GM21515 (cell line): ENCODE results near the gene TUBGCP2.
"Not testable (repeated sequence)": the region's sequence is repeated elsewhere in the genome, so short reads cannot be mapped to it uniquely, and the experiment has no call there.

ENCODE experiments used
- ATAC-seq: cut with Tn5 transposase; IDR thresholded peaks from one replicate; pipeline ENCODE4 v1.9.1; 2021; ENCODE audit not compliant: unreplicated experiment

The TUBGCP2 gene

GRCh38 chr10:133249975-133250754 is 58.5 kb downstream of the TUBGCP2 start:
- no peak for ATAC-seq

GRCh38 chr10:133249094-133249780 is 59.4 kb downstream of the TUBGCP2 start:
- no peak for ATAC-seq

- no peak for ATAC-seq
Measured at GRCh38 chr10:133248334-133248715, 60.3 kb downstream of the TUBGCP2 start.

GRCh38 chr10:133247681-133248333 is 60.9 kb downstream of the TUBGCP2 start:
- ATAC-seq = no peak

- ATAC-seq = no peak
Measured at GRCh38 chr10:133246236-133246626, 62.4 kb downstream of the TUBGCP2 start.

GRCh38 chr10:133245439-133246235 is 63.0 kb downstream of the TUBGCP2 start:
- ATAC-seq = no peak

- ATAC-seq = no peak
Measured at GRCh38 chr10:133243593-133243992, 65.1 kb downstream of the TUBGCP2 start.

- ATAC-seq = no peak
Measured at GRCh38 chr10:133242611-133243356, 65.9 kb downstream of the TUBGCP2 start.

GRCh38 chr10:133241501-133242205 is 67.0 kb downstream of the TUBGCP2 start:
- peak; percentile 47 for ATAC-seq

GRCh38 chr10:133239990-133240389 is 68.7 kb downstream of the TUBGCP2 start:
- ATAC-seq = no peak

- ATAC-seq = no peak
Measured at GRCh38 chr10:133238466-133238804, 70.2 kb downstream of the TUBGCP2 start.

- ATAC-seq = no peak
Measured at GRCh38 chr10:133237588-133238465, 70.8 kb downstream of the TUBGCP2 start, which contains the start of gene VENTX. TSS of gene VENTX (plus strand) at chr10:133237855. CDS start at chr10:133237915, 60 bp downstream.

GRCh38 chr10:133237241-133237587 is 71.5 kb downstream of the TUBGCP2 start:
- ATAC-seq = no peak

GRCh38 chr10:133236401-133237240 is 72.1 kb downstream of the TUBGCP2 start:
- ATAC-seq = no peak

- ATAC-seq = no peak
Measured at GRCh38 chr10:133235932-133236331, 72.7 kb downstream of the TUBGCP2 start.

- ATAC-seq = no peak
Measured at GRCh38 chr10:133235265-133235855, 73.3 kb downstream of the TUBGCP2 start.

- not testable (repeated sequence) for ATAC-seq
Measured at GRCh38 chr10:133234796-133235195, 73.9 kb downstream of the TUBGCP2 start.
